Kidney (tissue), 14 donors: ENCODE results near the gene BMERB1. TPM values are rescaled to one million over a fixed set of nuclear protein-coding genes. Genes with fewer than 3 reads are reported as not detected.

Source experiments
- DNase-seq, 5 donors: peaks; one replicate each; pipeline ENCODE4 v3.0.0-alpha.2; 2013 to 2020
- FAIRE-seq: peaks from 2 replicates; lab custom pipeline; 2012; peaks lifted over from hg19 to GRCh38; lab: Jason Lieb, UNC
- H3K27ac ChIP-seq, 2 donors: one replicate each; pipeline ENCODE4 v1.7.0; 2013; ENCODE audit warnings: low read depth in 2 of 2, low read length in 2 of 2, inconsistent platforms in 1 of 2
- H3K27me3 ChIP-seq: one replicate; pipeline ENCODE4 v1.7.1; 2013; ENCODE audit warnings: low read length, inconsistent platforms; ENCODE audit not compliant: control insufficient read depth, insufficient read depth
- H3K36me3 ChIP-seq, 3 donors: one replicate each; pipeline versions ENCODE4 v1.7.0 to v1.7.1; 2013; ENCODE audit warnings: low read length in 3 of 3, control low read depth in 1 of 3, inconsistent platforms in 1 of 3; ENCODE audit not compliant: insufficient read depth in 3 of 3, control insufficient read depth in 2 of 3
- H3K4me1 ChIP-seq, 3 donors: one replicate each; pipeline versions ENCODE4 v1.7.0 to v1.7.1; 2013; ENCODE audit warnings: low read length in 3 of 3, inconsistent platforms in 1 of 3, low read depth in 1 of 3; ENCODE audit not compliant: control insufficient read depth in 2 of 3, insufficient read depth in 2 of 3
- H3K4me3 ChIP-seq, 3 donors: one replicate each; pipeline versions ENCODE4 v1.7.0 to v1.8.1; 2013; ENCODE audit warnings: low read length in 3 of 3, control low read depth in 1 of 3, inconsistent platforms in 1 of 3
- H3K9ac ChIP-seq, 3 donors: one replicate each; pipeline versions ENCODE4 v1.7.0 to v1.7.1; 2013; ENCODE audit warnings: low read length in 3 of 3, control low read depth in 1 of 3, inconsistent platforms in 1 of 3
- H3K9me3 ChIP-seq, 3 donors: one replicate each; pipeline versions ENCODE4 v1.7.0 to v1.7.1; 2013; ENCODE audit warnings: low read length in 3 of 3, control low read depth in 1 of 3, inconsistent platforms in 1 of 3; ENCODE audit not compliant: control insufficient read depth in 2 of 3, insufficient read depth in 1 of 3
- intact Hi-C: fragments of 100-400 bp; cut with DNase I; formaldehyde crosslinking; loops from one replicate; pipeline ENCODE4 v1.11.1; 2022
- polyA plus RNA-seq: library from polyadenylated mRNA; stranded (reverse); fragments of 350-450 nt; fragmentation: Illumina TruSeq; extraction: RNeasy Lipid Tissue Mini Kit (QIAGEN cat#74804); gene quantifications from one replicate; pipeline ENCODE4 v1.2.3, GENCODE V29; 2014; ENCODE audit warnings: low read depth, low replicate concordance; ENCODE audit not compliant: insufficient read depth
- total RNA-seq: library from RNA; stranded (reverse); fragmentation: NEBNext Ultra II Directional; extraction: Animal tissue kit (Norgen Biotek cat#: 25700); gene quantifications from one replicate; pipeline ENCODE4 v1.2.1, GENCODE V29; 2021
- TF ChIP-seq, protein P1 (sequence below): IDR thresholded peaks from 3 replicates; pipeline ENCODE4 v1.5.1; 2012; ENCODE audit warnings: mild to moderate bottlenecking, moderate library complexity, borderline replicate concordance; ENCODE audit not compliant: insufficient read depth; ENCODE audit errors: extremely low read depth
- donor health status: control.
- donor health status: control.
- donor health status: control.
- donor health status: control.
- donor health status: control.
- donor health status: DM: yes; HTN: yes; CAD: no.
- donor health status: Normal renal cell carcinoma (clear cell type).

Gene BMERB1
- total and polyA plus RNA-seq, 2 donors from 2014 or later = 33.4 to 48.8 TPM

DNA sequence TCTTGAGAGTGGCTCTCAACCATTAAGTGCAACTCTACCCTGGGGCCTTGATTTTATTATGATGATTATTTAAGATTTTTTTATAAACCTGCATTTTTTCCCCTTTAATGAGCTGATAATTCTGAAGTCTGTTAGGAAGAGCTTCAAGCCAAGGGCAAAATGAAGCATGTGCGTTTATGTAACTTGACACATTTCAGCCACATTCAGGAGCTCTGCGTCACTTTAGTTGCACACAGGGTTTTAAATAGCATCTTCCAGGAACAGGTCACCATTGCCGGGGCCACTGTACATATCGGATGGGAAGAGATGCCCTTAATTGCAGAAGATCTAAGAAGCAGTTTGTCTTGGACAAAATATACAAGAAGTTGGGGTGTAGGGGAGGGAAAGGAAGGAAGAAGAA is 89.6 kb downstream of the BMERB1 start:
- TF ChIP-seq, protein P1, sequence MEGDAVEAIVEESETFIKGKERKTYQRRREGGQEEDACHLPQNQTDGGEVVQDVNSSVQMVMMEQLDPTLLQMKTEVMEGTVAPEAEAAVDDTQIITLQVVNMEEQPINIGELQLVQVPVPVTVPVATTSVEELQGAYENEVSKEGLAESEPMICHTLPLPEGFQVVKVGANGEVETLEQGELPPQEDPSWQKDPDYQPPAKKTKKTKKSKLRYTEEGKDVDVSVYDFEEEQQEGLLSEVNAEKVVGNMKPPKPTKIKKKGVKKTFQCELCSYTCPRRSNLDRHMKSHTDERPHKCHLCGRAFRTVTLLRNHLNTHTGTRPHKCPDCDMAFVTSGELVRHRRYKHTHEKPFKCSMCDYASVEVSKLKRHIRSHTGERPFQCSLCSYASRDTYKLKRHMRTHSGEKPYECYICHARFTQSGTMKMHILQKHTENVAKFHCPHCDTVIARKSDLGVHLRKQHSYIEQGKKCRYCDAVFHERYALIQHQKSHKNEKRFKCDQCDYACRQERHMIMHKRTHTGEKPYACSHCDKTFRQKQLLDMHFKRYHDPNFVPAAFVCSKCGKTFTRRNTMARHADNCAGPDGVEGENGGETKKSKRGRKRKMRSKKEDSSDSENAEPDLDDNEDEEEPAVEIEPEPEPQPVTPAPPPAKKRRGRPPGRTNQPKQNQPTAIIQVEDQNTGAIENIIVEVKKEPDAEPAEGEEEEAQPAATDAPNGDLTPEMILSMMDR = no peak
- no peak for FAIRE-seq

DNA sequence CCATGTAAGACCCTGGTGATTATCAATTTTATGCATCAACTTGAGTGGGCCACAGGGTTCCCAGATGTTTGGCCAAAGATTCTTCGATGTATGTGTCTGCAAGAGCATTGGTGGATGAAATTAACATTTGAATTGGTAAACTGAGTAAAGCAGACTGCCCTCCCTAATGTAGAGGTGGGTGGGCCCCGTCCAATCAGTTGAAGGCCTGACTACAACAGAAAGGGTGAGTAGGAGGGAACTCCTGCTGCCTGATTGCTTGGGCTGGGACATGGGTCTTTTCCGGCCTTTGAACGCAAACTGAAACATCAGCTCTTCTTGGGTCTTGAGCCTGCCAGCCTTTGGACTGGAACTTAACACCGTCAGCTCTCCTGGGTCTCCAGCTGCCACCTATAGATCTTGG is 90.6 kb downstream of the BMERB1 start:
- TF ChIP-seq, protein P1 = no peak
- FAIRE-seq (no peak), DNase-seq (no peak)
- H3K9me3 ChIP-seq = no peaks in the 10 kb centered on the region
- intact Hi-C loops = no loop called here
- no peaks in the 10 kb centered on the region for H3K27me3 ChIP-seq
- no peaks in the 10 kb centered on the region for H3K4me1 ChIP-seq
- H3K4me3 ChIP-seq = no peak overlapping the region
- H3K36me3 ChIP-seq = peaks cover 0 to 4% (median 0%) of the 10 kb centered on the region in 3 donors
- no peak overlapping the region for H3K9ac ChIP-seq
- no peak overlapping the region for H3K27ac ChIP-seq

More for the DNA sequence above, 89.6 kb downstream of the BMERB1 start:
- DNase-seq = no peak
- Histone ChIP-seq H3K9ac (no peak overlapping the region), H3K4me3 (no peak overlapping the region), H3K9me3 (no peaks in the 10 kb centered on the region), H3K27ac (no peak overlapping the region), H3K36me3 (no peaks in the 10 kb centered on the region), H3K27me3 (no peaks in the 10 kb centered on the region), H3K4me1 (peaks cover 0 to 2% (median 0%) of the 10 kb centered on the region in 3 donors)
- intact Hi-C loops = no loop called here

DNA sequence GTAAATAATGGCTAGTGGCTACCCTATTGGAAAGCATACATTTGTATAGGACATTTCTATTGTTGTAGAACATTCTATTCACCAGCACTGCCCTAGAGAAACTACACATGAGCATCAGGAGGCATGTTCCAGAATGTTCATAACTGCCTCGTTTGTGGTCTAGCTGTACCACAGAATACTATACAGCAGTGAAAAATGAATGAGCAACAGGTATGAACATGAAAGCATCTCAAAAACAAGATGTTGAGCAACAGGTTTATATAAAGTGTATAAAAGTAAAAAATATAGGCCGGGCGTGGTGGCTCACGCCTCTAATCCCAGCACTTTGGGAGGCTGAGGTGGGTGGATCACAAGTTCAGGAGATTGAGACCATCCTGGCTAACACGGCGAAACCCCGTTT is 91.7 kb downstream of the BMERB1 start:
- intact Hi-C loops = no loop called here
- Histone ChIP-seq H3K9ac (no peak overlapping the region), H3K27ac (no peak overlapping the region), H3K4me1 (no peaks in the 10 kb centered on the region), H3K9me3 (no peaks in the 10 kb centered on the region), H3K27me3 (no peaks in the 10 kb centered on the region), H3K36me3 (peaks cover 0 to 4% (median 0%) of the 10 kb centered on the region in 3 donors), H3K4me3 (no peak overlapping the region)
- DNase-seq (no peak), FAIRE-seq (no peak)
- TF ChIP-seq, protein P1 = no peak

DNA sequence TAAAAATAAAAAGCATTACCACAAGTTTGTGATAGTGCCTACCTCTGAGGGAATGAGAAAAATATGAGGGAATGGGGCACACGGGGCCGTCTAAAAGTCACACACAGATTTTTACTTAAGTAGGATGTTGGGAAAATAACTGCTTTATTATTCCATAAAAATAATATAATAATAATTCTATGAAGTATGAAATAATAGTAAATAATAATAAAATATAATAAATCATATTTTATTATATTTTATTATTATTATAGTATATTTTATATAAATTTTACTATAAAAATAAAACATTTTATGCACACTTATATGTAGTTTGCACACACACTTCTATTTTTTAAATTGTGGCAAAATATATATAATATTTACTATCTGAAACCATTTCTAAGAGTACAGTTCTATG is 92.3 kb downstream of the BMERB1 start:
- no peak for DNase-seq
- Histone ChIP-seq H3K27me3 (no peaks in the 10 kb centered on the region), H3K4me3 (no peak overlapping the region), H3K27ac (no peak overlapping the region), H3K9ac (no peak overlapping the region), H3K9me3 (no peaks in the 10 kb centered on the region), H3K36me3 (peaks cover 0 to 4% (median 0%) of the 10 kb centered on the region in 3 donors), H3K4me1 (no peaks in the 10 kb centered on the region)
- FAIRE-seq = no peak
- TF ChIP-seq, protein P1 = no peak
- intact Hi-C loops = no loop called here
